Hepatocyte (in vitro differentiated cells): ENCODE data around the gene FGGY. TPM values are rescaled to one million over a fixed set of nuclear protein-coding genes. Genes with fewer than 3 reads are reported as not detected.
"Not testable (repeated sequence)": the region's sequence is repeated elsewhere in the genome, so short reads cannot be mapped to it uniquely, and the experiment has no call there.

ENCODE experiments used
- DNase-seq: peaks from one replicate; pipeline ENCODE4 v3.0.0-alpha.2; 2016; ENCODE audit warnings: low spot score
- H2AFZ ChIP-seq: fragments of 200-600 bp; sonication (generic); 2 replicates; pipeline ENCODE4 v1.6.0; 2016; ENCODE audit warnings: antibody characterized with exemption, mild to moderate bottlenecking
- H3K27ac ChIP-seq: fragments of 200-600 bp; sonication (generic); 2 replicates; pipeline ENCODE4 v1.5.1; 2016; ENCODE audit warnings: mild to moderate bottlenecking
- H3K27me3 ChIP-seq: fragments of 200-600 bp; sonication (generic); 2 replicates; pipeline ENCODE4 v1.6.1; 2016
- H3K36me3 ChIP-seq: fragments of 200-600 bp; sonication (generic); replicated peaks from 2 replicates; pipeline ENCODE4 v1.5.1; 2016; ENCODE audit warnings: low read depth; ENCODE audit not compliant: insufficient read depth
- H3K4me1 ChIP-seq: fragments of 200-600 bp; sonication (generic); 2 replicates; pipeline ENCODE4 v1.5.1; 2016; ENCODE audit warnings: mild to moderate bottlenecking, moderate library complexity; ENCODE audit not compliant: insufficient read depth
- H3K4me2 ChIP-seq: fragments of 200-600 bp; sonication (generic); 2 replicates; pipeline ENCODE4 v1.6.0; 2016
- H3K4me3 ChIP-seq: fragments of 200-600 bp; sonication (generic); 2 replicates; pipeline ENCODE4 v1.5.1; 2016; ENCODE audit warnings: mild to moderate bottlenecking
- H3K79me2 ChIP-seq: fragments of 200-600 bp; sonication (generic); 2 replicates; pipeline ENCODE4 v1.6.0; 2017; ENCODE audit warnings: mild to moderate bottlenecking
- H3K9me2 ChIP-seq: fragments of 200-600 bp; sonication (generic); replicated peaks from 2 replicates; pipeline ENCODE4 v1.6.0; 2017; ENCODE audit warnings: mild to moderate bottlenecking; ENCODE audit not compliant: insufficient read depth
- H3K9me3 ChIP-seq: fragments of 200-600 bp; sonication (generic); 2 replicates; pipeline ENCODE4 v1.5.1; 2016; ENCODE audit warnings: low read depth, mild to moderate bottlenecking
- H4K20me1 ChIP-seq: fragments of 200-600 bp; sonication (generic); 2 replicates; pipeline ENCODE4 v1.6.0; 2016; ENCODE audit warnings: mild to moderate bottlenecking; ENCODE audit not compliant: insufficient read depth, poor library complexity, severe bottlenecking
- EZH2 ChIP-seq: fragments of 200-600 bp; sonication (generic); IDR thresholded peaks from 2 replicates; pipeline ENCODE4 v1.6.1; 2016; ENCODE audit warnings: antibody characterized with exemption, mild to moderate bottlenecking, borderline replicate concordance
- EZH2phosphoT487 ChIP-seq: fragments of 200-600 bp; sonication (generic); IDR thresholded peaks from one replicate; pipeline ENCODE4 v1.6.1; 2018; ENCODE audit warnings: antibody characterized with exemption, mild to moderate bottlenecking, low read depth, moderate library complexity; ENCODE audit not compliant: unreplicated experiment, severe bottlenecking
- WGBS: methylation state at CpG from one replicate; pipeline ENCODE4 v1.1.6; 2016; ENCODE audit warnings: low lambda C conversion rate; ENCODE audit errors: missing lambda C conversion rate; 5-methylcytosine and 5-hydroxymethylcytosine counted together
- polyA plus RNA-seq: library from polyadenylated mRNA; unstranded; fragments of >200 nt; fragmentation: Nextera tagmentation; extraction: Ambion mirVana; gene quantifications from 2 replicates; pipeline ENCODE4 v1.2.1, GENCODE V29; 2016
- total RNA-seq: library from RNA; depleted of rRNA; stranded (reverse); fragments of >200 nt; gene quantifications from 2 replicates; pipeline ENCODE4 v1.2.3, GENCODE V29; 2014
- TF ChIP-seq, protein P1 (sequence below): fragments of 200-600 bp; sonication (generic); IDR thresholded peaks from 2 replicates; pipeline ENCODE4 v1.5.1; 2016; ENCODE audit warnings: antibody characterized with exemption, mild to moderate bottlenecking; ENCODE audit not compliant: poor library complexity

FGGY gene
- total and polyA plus RNA-seq, 2 experiments from 2014 or later, result 18.0 to 20.6 TPM

DNA sequence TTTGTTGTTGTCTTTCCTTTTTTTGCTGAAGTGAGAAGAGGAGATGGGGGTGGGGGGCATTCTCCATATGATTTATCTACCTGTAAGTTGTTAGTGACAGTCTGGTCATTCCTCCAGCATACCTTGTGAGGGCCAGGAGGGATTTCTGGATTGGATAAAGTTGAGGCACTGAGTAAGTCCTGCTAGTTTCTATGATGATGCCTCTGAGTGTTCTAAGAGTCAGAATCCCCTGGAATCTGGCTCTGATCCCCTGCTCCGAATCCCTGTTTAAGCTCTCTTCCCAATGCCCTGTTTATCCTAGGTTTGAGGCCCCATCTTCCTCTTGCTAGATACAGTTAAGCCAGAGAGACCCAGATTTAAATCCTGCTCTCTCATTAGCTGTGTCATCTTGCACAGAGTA, 434.7 kb downstream of the FGGY start:
- H4K20me1 ChIP-seq, result no peaks in the 10 kb centered on the region
- no peaks in the 10 kb centered on the region for H3K9me3 ChIP-seq
- no peak overlapping the region for H3K4me3 ChIP-seq
- H3K27me3 ChIP-seq, result no peaks in the 10 kb centered on the region
- no peak for TF ChIP-seq EZH2
- TF ChIP-seq EZH2phosphoT487, result no peak
- TF ChIP-seq, protein P1, sequence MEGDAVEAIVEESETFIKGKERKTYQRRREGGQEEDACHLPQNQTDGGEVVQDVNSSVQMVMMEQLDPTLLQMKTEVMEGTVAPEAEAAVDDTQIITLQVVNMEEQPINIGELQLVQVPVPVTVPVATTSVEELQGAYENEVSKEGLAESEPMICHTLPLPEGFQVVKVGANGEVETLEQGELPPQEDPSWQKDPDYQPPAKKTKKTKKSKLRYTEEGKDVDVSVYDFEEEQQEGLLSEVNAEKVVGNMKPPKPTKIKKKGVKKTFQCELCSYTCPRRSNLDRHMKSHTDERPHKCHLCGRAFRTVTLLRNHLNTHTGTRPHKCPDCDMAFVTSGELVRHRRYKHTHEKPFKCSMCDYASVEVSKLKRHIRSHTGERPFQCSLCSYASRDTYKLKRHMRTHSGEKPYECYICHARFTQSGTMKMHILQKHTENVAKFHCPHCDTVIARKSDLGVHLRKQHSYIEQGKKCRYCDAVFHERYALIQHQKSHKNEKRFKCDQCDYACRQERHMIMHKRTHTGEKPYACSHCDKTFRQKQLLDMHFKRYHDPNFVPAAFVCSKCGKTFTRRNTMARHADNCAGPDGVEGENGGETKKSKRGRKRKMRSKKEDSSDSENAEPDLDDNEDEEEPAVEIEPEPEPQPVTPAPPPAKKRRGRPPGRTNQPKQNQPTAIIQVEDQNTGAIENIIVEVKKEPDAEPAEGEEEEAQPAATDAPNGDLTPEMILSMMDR, result no peak
- no peaks in the 10 kb centered on the region for H3K36me3 ChIP-seq
- H3K9me2 ChIP-seq, result no peaks in the 10 kb centered on the region
- peak overlapping the region; percentile 21 for H2AFZ ChIP-seq
- H3K27ac ChIP-seq, result peak overlapping the region; percentile 84
- H3K79me2 ChIP-seq, result no peaks in the 10 kb centered on the region
- peaks cover 21% of the 10 kb centered on the region for H3K4me1 ChIP-seq
- 67% methylated on average over 1 of the region's 1 CpG for WGBS
- H3K4me2 ChIP-seq, result peak overlapping the region; percentile 4
- no peak for DNase-seq

DNA sequence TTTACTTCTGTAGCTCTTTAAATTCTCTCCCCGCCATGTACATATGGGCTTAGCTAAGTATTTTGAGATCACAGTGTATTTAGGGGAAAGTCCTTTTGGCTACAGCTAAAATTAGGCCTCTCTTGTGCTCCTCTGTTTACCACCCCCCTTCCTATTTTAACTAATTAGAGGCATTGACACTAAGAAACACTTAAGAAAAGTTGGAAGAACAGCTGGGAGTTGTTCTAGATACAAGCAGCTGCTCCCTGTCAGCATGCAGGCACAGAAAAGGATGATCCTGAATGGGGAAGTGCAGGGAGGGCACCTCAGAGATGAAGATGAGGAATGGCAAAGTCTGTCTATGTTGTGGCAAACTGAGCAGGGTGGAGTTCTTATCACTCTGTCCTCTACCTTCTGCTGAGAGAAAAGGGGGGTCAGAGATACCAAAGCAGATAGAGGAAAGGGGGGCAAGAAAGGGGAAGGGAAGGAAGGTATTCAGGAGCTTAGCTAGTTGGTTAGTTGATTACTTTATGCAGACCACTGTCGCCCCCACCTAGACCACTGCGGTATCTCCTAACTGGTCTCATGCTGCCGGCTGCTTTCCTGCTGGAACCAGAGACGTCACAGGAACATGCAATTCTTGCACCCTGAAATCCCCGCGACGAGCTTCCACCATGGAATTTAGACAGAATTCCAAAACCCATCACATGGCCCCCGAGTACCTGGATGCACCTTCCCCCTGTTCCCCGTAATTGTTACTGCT, 435.5 kb downstream of the FGGY start:
- no peak overlapping the region for H3K4me2 ChIP-seq
- TF ChIP-seq, protein P1, result no peak
- no peak for TF ChIP-seq EZH2phosphoT487
- TF ChIP-seq EZH2, result no peak
- H2AFZ ChIP-seq, result no peak overlapping the region
- H4K20me1 ChIP-seq, result no peaks in the 10 kb centered on the region
- peaks cover 21% of the 10 kb centered on the region for H3K4me1 ChIP-seq
- no peak for DNase-seq
- peak overlapping the region; percentile 84 for H3K27ac ChIP-seq
- H3K4me3 ChIP-seq, result no peak overlapping the region
- no peaks in the 10 kb centered on the region for H3K9me2 ChIP-seq
- H3K36me3 ChIP-seq, result no peaks in the 10 kb centered on the region
- no peaks in the 10 kb centered on the region for H3K79me2 ChIP-seq
- no peaks in the 10 kb centered on the region for H3K27me3 ChIP-seq
- H3K9me3 ChIP-seq, result no peaks in the 10 kb centered on the region
- 85% methylated on average over 10 of the region's 10 CpGs for WGBS

DNA sequence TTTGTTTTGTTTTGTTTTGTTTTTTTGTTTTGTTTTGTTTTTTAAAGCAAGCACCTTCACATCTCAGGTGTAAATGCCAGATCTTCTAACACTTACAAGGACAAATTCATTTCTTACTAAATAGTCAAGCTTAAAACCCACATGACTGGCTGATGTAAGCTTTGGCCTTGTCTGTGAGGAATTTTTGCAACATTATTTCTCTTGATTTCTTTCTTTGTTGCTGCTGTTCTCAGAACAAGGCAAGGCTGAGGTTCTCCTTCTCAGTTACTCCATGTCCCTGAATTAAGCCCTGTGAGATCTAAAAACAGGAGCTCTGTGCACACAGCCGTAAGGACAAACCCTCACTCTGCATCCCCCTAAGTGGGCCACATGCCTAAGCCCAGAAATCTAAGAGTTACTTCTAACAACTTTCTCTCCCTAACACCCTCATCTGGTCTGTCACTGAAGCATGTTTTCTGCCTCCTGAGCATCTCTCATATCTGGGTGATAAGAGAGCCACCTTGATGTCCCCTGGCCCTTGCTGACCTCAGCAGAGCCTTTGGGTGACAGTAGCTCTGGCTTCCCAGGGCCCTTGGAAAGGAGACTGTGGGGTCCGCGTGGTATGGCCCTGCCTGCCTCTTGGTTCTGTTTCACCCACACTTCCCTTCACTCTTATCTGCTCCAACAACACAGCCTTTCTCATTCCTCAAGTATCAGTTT, 436.7 kb downstream of the FGGY start:
- 93% methylated on average over 3 of the region's 3 CpGs for WGBS
- H3K27ac ChIP-seq, result peak overlapping the region; percentile 63
- no peaks in the 10 kb centered on the region for H3K27me3 ChIP-seq
- DNase-seq, result no peak
- H4K20me1 ChIP-seq, result no peaks in the 10 kb centered on the region
- no peaks in the 10 kb centered on the region for H3K9me3 ChIP-seq
- TF ChIP-seq, protein P1, result no peak
- TF ChIP-seq EZH2phosphoT487 (no peak), EZH2 (no peak)
- H2AFZ ChIP-seq, result no peak overlapping the region
- peaks cover 30% of the 10 kb centered on the region for H3K4me1 ChIP-seq
- no peak overlapping the region for H3K4me3 ChIP-seq
- H3K4me2 ChIP-seq, result no peak overlapping the region
- H3K9me2 ChIP-seq, result no peaks in the 10 kb centered on the region
- H3K79me2 ChIP-seq, result no peaks in the 10 kb centered on the region
- H3K36me3 ChIP-seq, result no peaks in the 10 kb centered on the region

DNA sequence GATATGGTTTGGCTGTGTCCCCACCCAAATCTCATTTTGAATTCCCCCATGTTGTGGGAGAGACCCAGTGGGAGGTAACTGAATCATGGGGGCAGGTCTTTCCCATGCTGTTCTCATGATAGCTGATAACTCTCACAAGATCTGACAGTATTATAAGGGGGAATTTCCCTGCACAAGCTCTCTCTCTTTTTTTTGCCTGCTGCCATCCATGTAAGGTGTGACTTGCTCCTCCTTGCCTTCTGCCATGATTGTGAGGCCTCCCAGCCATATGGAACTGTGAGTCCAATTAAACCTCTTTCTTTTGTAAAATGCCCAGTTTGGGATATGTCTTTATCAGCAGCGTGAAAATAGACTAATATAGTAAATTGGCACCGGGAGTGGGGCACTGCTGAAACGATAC, 439.0 kb downstream of the FGGY start:
- H3K27me3 ChIP-seq, H3K4me2 ChIP-seq, H3K79me2 ChIP-seq, H3K9me3 ChIP-seq, H4K20me1 ChIP-seq, H3K36me3 ChIP-seq, H2AFZ ChIP-seq, H3K27ac ChIP-seq, H3K4me3 ChIP-seq, DNase-seq, H3K9me2 ChIP-seq: not testable (repeated sequence)
- WGBS, result 63% methylated on average over 3 of the region's 3 CpGs
- peaks cover 31% of the 10 kb centered on the region for H3K4me1 ChIP-seq
